HUDEP-2 (cell line): ENCODE data around the gene COL25A1.
"Not testable (repeated sequence)": the region's sequence is repeated elsewhere in the genome, so short reads cannot be mapped to it uniquely, and the experiment has no call there.

Experiments used
- DNase-seq, 76 experiments: peaks; one replicate each; lab custom pipeline; 2025; ENCODE audit not compliant: unreplicated experiment in 76 of 76; lab: John Stamatoyannopoulos, UW

The COL25A1 gene

DNA sequence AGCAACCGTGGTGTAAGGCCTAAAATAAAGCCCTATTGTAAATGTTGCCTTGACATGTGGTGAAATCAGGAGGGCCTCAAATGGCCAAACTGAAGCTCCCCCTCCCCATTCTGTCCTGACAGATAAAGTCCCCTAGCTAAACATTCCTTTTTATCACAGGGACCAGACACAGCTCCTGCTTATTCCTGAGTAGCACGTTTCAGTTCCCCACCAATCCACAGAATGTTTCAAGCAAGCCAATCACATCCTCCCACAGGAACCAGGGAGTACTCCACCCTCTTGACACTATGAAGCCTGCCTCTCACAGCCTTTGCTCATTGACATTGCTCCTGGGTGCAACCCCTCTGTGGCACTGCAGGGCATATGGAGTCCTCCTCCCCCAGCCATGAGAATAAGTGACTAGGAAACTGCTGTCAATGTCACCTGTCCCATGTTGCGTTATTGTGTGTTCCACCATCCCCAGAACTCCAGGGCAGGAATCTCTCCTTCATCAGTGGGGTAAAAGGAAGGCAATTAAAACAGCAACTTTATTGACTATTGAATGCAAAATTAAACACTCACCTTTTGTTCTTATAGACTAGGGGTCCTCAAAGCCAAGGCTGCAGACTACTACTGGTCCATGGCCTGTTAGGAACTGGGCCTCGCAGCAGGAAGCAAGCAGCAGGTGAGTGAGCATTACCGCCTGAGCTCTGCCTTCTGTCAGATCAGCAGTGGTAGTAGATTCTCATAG, 128.1 kb downstream of the COL25A1 start:
- no peak for DNase-seq

GRCh38 chr4:109172301-109172700, 130.2 kb downstream of the COL25A1 start:
- DNase-seq = no peak

GRCh38 chr4:109171070-109171469, 131.4 kb downstream of the COL25A1 start:
- DNase-seq = no peak

GRCh38 chr4:109169170-109169569, 133.3 kb downstream of the COL25A1 start:
- DNase-seq = no peak

GRCh38 chr4:109166586-109166985, 135.9 kb downstream of the COL25A1 start:
- DNase-seq = no peak

DNA sequence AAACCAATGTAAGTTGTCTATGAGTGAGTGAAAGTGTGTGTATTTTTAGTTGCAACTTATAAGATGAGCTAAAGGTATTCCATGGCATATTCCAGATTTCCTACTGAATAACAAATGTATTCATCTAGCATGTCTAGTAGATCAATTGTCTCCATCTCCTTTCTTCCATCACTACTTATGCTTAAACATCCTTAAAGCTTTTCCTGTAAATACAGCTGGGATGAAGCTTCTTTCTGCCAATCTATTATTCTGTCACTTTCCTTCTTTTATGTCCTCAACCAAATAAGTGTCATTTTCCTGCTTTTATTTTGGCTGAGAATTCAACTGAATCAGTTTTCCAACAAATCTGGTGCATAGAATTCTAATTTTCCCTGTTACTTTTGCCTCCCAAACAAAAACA, 136.3 kb downstream of the COL25A1 start:
- DNase-seq = no peak

- no peak for DNase-seq
Observed at GRCh38 chr4:109164011-109164410, 138.4 kb downstream of the COL25A1 start.

DNA sequence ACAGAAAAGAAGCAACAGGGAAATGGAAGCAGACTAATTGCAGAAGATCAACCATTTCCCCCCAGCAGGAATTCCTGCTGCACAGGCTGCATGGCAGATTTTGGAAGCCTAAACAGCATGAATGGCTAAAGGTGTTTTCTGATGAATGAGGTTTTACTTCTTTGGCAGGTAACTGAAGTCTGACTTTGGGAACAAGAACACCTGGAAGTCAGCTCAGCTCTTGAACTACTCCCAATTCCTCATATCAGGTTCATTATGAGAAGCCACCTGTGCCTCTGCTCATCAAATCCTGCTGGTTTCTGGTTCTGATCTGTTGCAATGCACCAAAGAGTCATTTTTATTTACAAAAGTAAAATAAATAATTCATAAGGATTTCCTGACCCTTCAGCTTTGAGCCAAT, 139.0 kb downstream of the COL25A1 start:
- no peak for DNase-seq

DNA sequence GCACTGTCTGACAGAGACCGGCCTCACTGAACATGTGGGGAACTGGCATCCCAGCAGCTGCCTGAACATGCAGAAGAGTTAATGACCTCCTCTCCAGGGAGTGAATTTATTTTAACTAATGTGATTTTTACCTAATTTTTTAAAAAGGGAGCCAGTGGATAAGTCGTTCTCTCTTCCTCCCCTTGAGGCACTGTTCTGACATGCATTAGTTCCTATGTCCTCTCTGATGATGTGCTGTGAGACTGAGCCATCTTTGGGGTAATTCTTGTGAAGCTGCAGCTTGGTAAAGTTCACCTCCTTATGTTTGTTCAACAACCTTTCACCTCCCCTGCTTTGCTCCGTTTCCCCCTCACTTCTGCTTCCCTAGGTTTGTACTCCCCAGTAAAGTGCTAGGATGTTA, 139.7 kb downstream of the COL25A1 start:
- DNase-seq = no peak

GRCh38 chr4:109160494-109160893, 142.0 kb downstream of the COL25A1 start:
- DNase-seq = no peak

GRCh38 chr4:109157696-109158095, 144.8 kb downstream of the COL25A1 start:
- DNase-seq = no peak

DNA sequence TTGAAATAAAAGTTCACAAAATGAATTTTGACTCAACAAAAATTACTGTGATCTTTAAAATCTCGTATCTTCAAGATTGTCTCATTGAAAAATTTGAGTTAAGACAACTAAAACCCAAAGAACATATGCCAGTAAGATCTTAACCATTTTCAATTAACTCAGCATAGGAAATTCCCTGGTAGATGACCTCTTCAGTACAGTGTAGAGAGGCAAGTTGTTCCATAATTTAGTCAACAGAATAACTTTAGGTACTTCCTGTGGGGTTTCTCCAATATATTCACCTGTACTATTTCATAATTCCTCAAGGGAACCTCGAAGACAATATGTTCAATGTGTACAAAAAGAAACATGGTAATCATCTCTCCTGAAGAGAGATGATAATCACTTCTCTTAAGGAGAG, 145.3 kb downstream of the COL25A1 start:
- DNase-seq = no peak

DNA sequence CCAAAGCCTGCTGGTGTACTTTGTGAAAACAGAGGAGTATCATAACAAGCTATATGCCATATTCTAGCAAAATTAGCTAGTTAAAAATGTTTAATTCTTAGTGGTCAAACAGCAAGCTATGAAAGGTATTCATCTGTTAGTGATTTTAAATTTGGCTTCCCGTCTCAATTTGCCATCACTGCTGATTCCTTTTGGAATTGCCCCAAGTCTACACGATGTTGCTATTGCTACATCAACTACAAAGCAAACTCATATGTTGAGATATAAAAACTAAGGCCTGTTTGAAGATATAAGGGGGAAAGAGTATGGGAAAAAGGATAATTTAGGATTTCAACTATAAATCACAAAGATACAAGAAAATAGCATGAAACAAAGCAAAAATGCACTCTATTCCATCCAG, 146.1 kb downstream of the COL25A1 start:
- DNase-seq = no peak

DNA sequence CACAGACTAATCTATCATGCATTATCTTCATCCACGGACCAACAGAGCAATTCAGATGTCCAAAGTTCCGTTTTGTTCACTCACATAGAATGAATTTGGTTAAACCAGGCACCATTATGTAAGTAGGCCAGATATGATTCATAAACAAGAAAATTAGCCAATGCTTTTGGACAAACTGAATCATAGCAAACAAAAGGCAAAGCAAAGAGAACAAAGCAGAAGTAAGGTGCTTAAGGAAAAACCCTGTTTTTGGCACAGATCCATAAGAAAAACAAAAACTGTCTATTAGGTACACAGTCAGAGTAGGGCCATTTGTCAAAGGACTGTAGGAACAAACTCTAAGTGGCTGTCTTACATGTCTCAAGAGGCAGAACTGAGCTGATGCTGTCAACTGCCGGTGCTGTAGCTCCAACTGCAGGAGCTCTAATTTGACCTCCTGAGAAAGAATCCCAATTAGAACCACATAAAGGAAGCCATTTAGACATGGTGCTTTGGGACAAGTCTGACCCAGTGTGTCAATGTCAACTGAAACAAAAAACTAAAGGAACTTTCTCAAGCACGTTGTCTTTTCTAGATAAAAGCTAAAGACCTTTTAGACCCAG, 146.7 kb downstream of the COL25A1 start:
- DNase-seq = no peak

DNA sequence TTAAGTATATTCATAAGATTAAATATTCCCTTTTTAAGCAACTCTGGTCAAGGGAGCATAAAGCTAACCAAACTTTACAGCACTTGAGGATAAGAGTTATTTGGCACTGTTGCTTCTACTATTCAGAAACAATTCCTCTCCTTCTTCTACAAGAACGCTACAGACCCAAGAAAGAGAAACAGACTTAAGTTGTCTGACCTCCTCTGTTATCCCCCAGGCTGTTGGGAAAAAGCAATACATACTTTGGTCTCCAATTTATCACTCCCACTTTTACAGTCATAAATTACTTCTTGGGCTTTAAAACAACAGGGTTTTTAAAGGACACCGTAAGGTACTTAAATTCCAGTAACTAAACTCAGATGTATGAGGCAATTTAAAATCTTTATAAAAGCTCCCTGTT, 147.4 kb downstream of the COL25A1 start:
- DNase-seq = no peak

DNA sequence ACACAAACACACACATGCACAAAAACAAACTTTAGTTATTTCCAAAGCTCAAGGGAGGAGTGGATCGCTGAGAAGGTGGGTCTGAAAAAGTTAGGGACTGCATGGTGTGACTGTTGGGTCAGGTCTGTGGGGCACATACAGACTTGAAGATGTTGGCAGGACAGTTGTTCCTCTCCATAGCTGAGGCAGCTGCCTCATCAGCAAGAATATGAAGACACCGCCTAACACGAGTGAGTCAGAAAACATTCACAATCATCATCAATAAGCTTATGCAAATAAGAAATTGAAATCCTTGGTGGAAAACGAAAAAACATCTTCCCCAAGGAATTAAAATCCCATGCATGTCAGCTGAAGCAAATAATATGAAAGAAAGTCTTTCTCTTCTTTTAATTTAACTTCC, 148.0 kb downstream of the COL25A1 start:
- DNase-seq = no peak

DNA sequence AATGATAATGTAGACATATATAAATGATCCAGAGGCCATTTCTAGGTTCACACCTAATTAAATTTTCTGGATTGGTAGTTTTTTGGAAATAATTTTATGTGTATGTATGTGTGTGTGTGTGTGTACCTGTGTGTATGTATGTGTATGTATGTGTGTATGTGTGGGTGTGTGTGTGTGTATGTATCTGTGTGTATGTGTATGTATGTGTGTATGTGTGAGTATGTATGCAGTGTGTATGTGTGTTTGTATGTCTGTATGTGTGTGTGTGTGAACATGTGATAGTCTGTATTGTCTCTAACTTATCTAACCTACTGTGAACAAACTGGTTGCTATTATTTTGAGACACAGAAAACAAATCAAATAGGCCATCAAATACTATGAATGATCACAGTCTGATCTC, 152.6 kb downstream of the COL25A1 start:
- no peak for DNase-seq

GRCh38 chr4:109148577-109149075, 153.8 kb downstream of the COL25A1 start:
- DNase-seq = no peak

DNA sequence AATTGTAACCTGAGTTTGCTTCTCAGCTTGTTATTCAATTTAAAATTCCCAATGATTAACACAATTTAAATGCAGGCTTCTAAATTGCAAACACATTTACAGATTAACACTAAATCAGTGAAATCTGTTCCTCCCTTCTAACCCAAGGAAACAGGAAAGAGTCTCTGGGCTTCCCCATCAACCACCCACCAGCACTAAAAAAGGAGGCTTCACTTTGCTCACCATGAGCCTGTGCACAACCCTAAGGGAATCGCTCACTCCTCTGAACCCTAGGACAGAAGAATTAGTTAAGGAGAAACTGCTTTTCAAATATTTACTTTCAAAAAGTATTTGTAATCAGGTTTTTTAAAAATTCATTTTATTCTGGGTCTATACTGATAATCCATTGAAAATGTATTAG, 155.3 kb downstream of the COL25A1 start:
- DNase-seq = no peak

DNA sequence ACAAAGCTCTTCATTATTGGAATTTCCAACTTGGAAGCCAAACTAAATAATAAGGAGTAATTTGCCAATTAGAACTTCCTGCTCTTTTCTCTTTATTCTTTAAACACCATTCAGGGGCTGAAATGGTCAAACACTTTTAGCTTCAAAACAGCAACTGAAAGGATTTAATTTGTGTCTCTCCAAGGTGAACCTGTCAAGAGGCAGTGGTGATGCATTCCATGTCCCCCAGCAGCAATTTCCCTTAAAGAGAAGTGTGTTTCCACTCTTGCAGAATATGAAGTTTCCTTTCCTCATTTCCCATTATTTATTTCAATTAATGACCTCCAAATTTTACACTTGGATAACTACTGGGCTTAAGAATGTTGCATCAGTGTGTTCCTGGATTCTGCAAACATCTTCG, 156.0 kb downstream of the COL25A1 start:
- no peak for DNase-seq

DNA sequence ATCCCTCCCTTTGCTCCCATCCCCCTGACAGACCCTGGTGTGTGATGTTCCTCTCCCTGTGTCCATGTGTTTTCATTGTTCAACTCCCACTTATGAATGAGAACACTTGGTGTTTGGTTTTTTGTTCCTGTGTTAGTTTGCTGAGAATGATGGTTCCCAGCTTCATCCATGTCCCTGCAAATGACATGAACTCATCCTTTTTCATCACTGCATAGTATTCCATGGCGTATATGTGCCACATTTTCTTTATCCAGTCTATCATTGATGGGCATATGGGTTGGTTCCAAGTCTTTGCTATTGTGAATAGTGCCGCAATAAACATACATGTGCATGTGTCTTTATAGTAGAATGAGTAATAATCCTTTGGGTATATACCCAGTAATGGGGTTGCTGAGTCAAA, 164.3 kb downstream of the COL25A1 start:
- DNase-seq = not testable (repeated sequence)

- no peak for DNase-seq
Observed at GRCh38 chr4:109134921-109135320, 167.5 kb downstream of the COL25A1 start.
